CD8-positive, alpha-beta memory T cell (primary cell): Measurements from ENCODE around the gene EPN2. TPM values are rescaled to one million over a fixed set of nuclear protein-coding genes. Genes with fewer than 3 reads are reported as not detected.
"Not testable (repeated sequence)": the region's sequence is repeated elsewhere in the genome, so short reads cannot be mapped to it uniquely, and the experiment has no call there.

Source experiments
- CTCF ChIA-PET: fragments of 350-600 bp; sonication (Branson Sonifier 250); formaldehyde crosslinking; loops from one replicate; lab custom pipeline; 2021; ENCODE audit warnings: antibody characterized with exemption; lab: Charles Lee
- POLR2A ChIA-PET: fragments of 350-600 bp; sonication (Branson Sonifier 250); formaldehyde crosslinking; loops from one replicate; lab custom pipeline; 2021; ENCODE audit warnings: antibody characterized with exemption; lab: Charles Lee
- DNase-seq, 5 donors: peaks; one replicate each; pipeline versions ENCODE4 v3.0.0 to v3.0.0-alpha.2; 2020 to 2022; ENCODE audit warnings: mixed read lengths in 1 of 5
- H3K27ac ChIP-seq: one replicate; pipeline ENCODE4 v1.7.0; 2013; ENCODE audit warnings: low read depth, mild to moderate bottlenecking, low read length, moderate library complexity
- H3K27me3 ChIP-seq: 2 replicates; pipeline ENCODE4 v1.7.0; 2013; ENCODE audit warnings: low read length, mild to moderate bottlenecking; ENCODE audit not compliant: insufficient read depth, poor library complexity, severe bottlenecking
- H3K36me3 ChIP-seq: 2 replicates; pipeline ENCODE4 v1.7.0; 2013; ENCODE audit warnings: mild to moderate bottlenecking, low read length, moderate library complexity; ENCODE audit not compliant: insufficient read depth
- H3K4me1 ChIP-seq: 2 replicates; pipeline ENCODE4 v1.7.0; 2013; ENCODE audit warnings: mild to moderate bottlenecking, low read length, moderate library complexity; ENCODE audit not compliant: insufficient read depth
- H3K4me3 ChIP-seq: 2 replicates; pipeline ENCODE4 v1.7.0; 2013; ENCODE audit warnings: mild to moderate bottlenecking, low read length
- H3K9me3 ChIP-seq: 2 replicates; pipeline ENCODE4 v1.7.0; 2013; ENCODE audit warnings: mild to moderate bottlenecking, low read length
- H3K27ac Mint-ChIP-seq, 8 donors: one replicate each; pipeline ENCODE4 v1.8.0; 2020 to 2021; ENCODE audit warnings: mixed read lengths in 8 of 8, mild to moderate bottlenecking in 6 of 8, inconsistent platforms in 3 of 8, moderate library complexity in 3 of 8
- H3K27me3 Mint-ChIP-seq, 2 donors: one replicate each; pipeline ENCODE4 v1.8.0; 2020 to 2021; ENCODE audit warnings: mixed read lengths in 2 of 2, mild to moderate bottlenecking in 1 of 2, moderate library complexity in 1 of 2
- H3K36me3 Mint-ChIP-seq, 3 donors: one replicate each; pipeline ENCODE4 v1.8.0; 2020 to 2021; ENCODE audit warnings: mixed read lengths in 3 of 3, inconsistent platforms in 1 of 3, mild to moderate bottlenecking in 1 of 3
- H3K4me1 Mint-ChIP-seq, 3 donors: one replicate each; pipeline ENCODE4 v1.8.0; 2020 to 2021; ENCODE audit warnings: mixed read lengths in 3 of 3, inconsistent platforms in 1 of 3, mild to moderate bottlenecking in 1 of 3
- H3K4me3 Mint-ChIP-seq, 7 donors: one replicate each; pipeline ENCODE4 v1.8.0; 2020 to 2021; ENCODE audit warnings: mixed read lengths in 7 of 7, mild to moderate bottlenecking in 6 of 7, moderate library complexity in 4 of 7, inconsistent platforms in 2 of 7
- H3K9me3 Mint-ChIP-seq, 5 donors: one replicate each; pipeline ENCODE4 v1.8.0; 2020 to 2022; ENCODE audit warnings: mixed read lengths in 5 of 5, mild to moderate bottlenecking in 3 of 5, moderate library complexity in 2 of 5, inconsistent platforms in 1 of 5
- polyA plus RNA-seq: library from polyadenylated mRNA; unstranded; fragments of 300-500 nt; fragmentation: Illumina TruSeq; gene quantifications from one replicate; pipeline ENCODE4 v1.2.3, GENCODE V29; 2021
- total RNA-seq, 2 experiments: library from RNA; stranded (reverse); gene quantifications; one replicate each; pipeline ENCODE4 v1.2.3, GENCODE V29; 2021

The EPN2 gene
- total RNA-seq (10 to 100 TPM in 1 of 2 experiments, 1 to 10 TPM in 1; 9.0 to 10.4 TPM), polyA plus RNA-seq (9.7 TPM)

- H3K27me3 ChIP-seq, H3K9me3 Mint-ChIP-seq, H3K4me1 ChIP-seq, H3K36me3 ChIP-seq, H3K36me3 Mint-ChIP-seq, H3K27me3 Mint-ChIP-seq, CTCF ChIA-PET, POLR2A ChIA-PET, H3K9me3 ChIP-seq: not testable (repeated sequence)
- DNase-seq = peak in 3 of 5 donors; percentile 46 to 76 (median 53)
- H3K4me3 Mint-ChIP-seq = peak within 1 kb of the TSS; percentile 79 to 91 (median 87)
- peak within 1 kb of the TSS; percentile 38 for H3K27ac ChIP-seq
- H3K4me3 ChIP-seq = peak within 1 kb of the TSS; percentile 83
- peak within 1 kb of the TSS in 6 of 8 donors; percentile 63 to 94 (median 72) for H3K27ac Mint-ChIP-seq
- peaks cover 5 to 13% (median 5%) of the 10 kb centered on the region in 3 donors for H3K4me1 Mint-ChIP-seq
These were observed at the start of gene EPN2 for GRCh38 chr17:19237139-19237388. Gene EPN2 (plus strand): TSS chr17:19237366. CDS start chr17:19283120, 45,754 bp downstream.

- not testable (repeated sequence) for H3K4me1 Mint-ChIP-seq
These were observed 49.0 kb upstream of the EPN2 start for GRCh38 chr17:19187883-19188869.

GRCh38 chr17:19188870-19189708, 48.1 kb upstream of the EPN2 start:
- H3K27ac Mint-ChIP-seq, CTCF ChIA-PET, H3K27ac ChIP-seq, H3K27me3 ChIP-seq, H3K4me1 ChIP-seq, H3K27me3 Mint-ChIP-seq, POLR2A ChIA-PET, H3K9me3 Mint-ChIP-seq, DNase-seq, H3K4me1 Mint-ChIP-seq, H3K36me3 ChIP-seq, H3K9me3 ChIP-seq, H3K4me3 ChIP-seq, H3K36me3 Mint-ChIP-seq: not testable (repeated sequence)
- H3K4me3 Mint-ChIP-seq = peak overlapping the region in 1 of 7 donors; percentile 40

More at GRCh38 chr17:19187883-19188869, 49.0 kb upstream of the EPN2 start:
- H3K27ac ChIP-seq, H3K4me3 ChIP-seq, CTCF ChIA-PET, H3K27ac Mint-ChIP-seq, H3K4me1 ChIP-seq, H3K36me3 ChIP-seq, H3K4me3 Mint-ChIP-seq, H3K27me3 Mint-ChIP-seq, H3K36me3 Mint-ChIP-seq, H3K9me3 Mint-ChIP-seq, H3K9me3 ChIP-seq, H3K27me3 ChIP-seq, POLR2A ChIA-PET: not testable (repeated sequence)
- DNase-seq = peak in 2 of 5 donors; percentile 91 to 98

GRCh38 chr17:19189781-19190405, 47.3 kb upstream of the EPN2 start:
- H3K27me3 ChIP-seq, H3K27ac ChIP-seq, H3K9me3 Mint-ChIP-seq, H3K27me3 Mint-ChIP-seq, H3K27ac Mint-ChIP-seq, H3K4me1 ChIP-seq, H3K4me1 Mint-ChIP-seq, DNase-seq, POLR2A ChIA-PET, H3K9me3 ChIP-seq, CTCF ChIA-PET, H3K4me3 ChIP-seq, H3K36me3 ChIP-seq, H3K36me3 Mint-ChIP-seq, H3K4me3 Mint-ChIP-seq: not testable (repeated sequence)

- H3K36me3 ChIP-seq, POLR2A ChIA-PET, H3K4me3 ChIP-seq, H3K27ac Mint-ChIP-seq, H3K9me3 Mint-ChIP-seq, CTCF ChIA-PET, H3K27ac ChIP-seq, H3K4me3 Mint-ChIP-seq, H3K27me3 ChIP-seq, H3K9me3 ChIP-seq, H3K4me1 Mint-ChIP-seq, H3K36me3 Mint-ChIP-seq, H3K27me3 Mint-ChIP-seq, H3K4me1 ChIP-seq: not testable (repeated sequence)
- peak in 3 of 5 donors; percentile 42 to 50 (median 48) for DNase-seq
These were observed 40.6 kb upstream of the EPN2 start for GRCh38 chr17:19196382-19197204.

- CTCF ChIA-PET, DNase-seq, POLR2A ChIA-PET: not testable (repeated sequence)
These were observed 34.7 kb upstream of the EPN2 start for GRCh38 chr17:19202448-19202847.

GRCh38 chr17:19203429-19203828, 33.7 kb upstream of the EPN2 start:
- H3K9me3 Mint-ChIP-seq, H3K27ac Mint-ChIP-seq, H3K4me1 ChIP-seq, H3K4me3 ChIP-seq, H3K36me3 Mint-ChIP-seq, H3K4me1 Mint-ChIP-seq, H3K27me3 Mint-ChIP-seq, CTCF ChIA-PET, H3K27me3 ChIP-seq, H3K36me3 ChIP-seq, H3K9me3 ChIP-seq, POLR2A ChIA-PET, DNase-seq, H3K27ac ChIP-seq, H3K4me3 Mint-ChIP-seq: not testable (repeated sequence)

More at GRCh38 chr17:19202448-19202847, 34.7 kb upstream of the EPN2 start:
- not testable (repeated sequence) for H3K27me3 Mint-ChIP-seq, H3K4me3 ChIP-seq, H3K9me3 Mint-ChIP-seq, H3K4me1 Mint-ChIP-seq, H3K4me3 Mint-ChIP-seq, H3K27me3 ChIP-seq, H3K36me3 ChIP-seq, H3K27ac Mint-ChIP-seq, H3K9me3 ChIP-seq, H3K36me3 Mint-ChIP-seq, H3K4me1 ChIP-seq, H3K27ac ChIP-seq
